ENCODE data around the gene TSFM. TPM values are rescaled to one million over a fixed set of nuclear protein-coding genes. Genes with fewer than 3 reads are reported as not detected.
A peak's percentile ranks its signal among the peaks of the same experiment; 100 is the strongest.
"Not testable (repeated sequence)": the region's sequence is repeated elsewhere in the genome, so short reads cannot be mapped to it uniquely, and the experiment has no call there.

The TSFM gene
- total RNA-seq, 1 donor = 25.5 TPM

- no peak for TF ChIP-seq CTCF (IDR thresholded peaks at IDR 0.05; ENCODE audit: insufficient read depth, low read depth, low read length)
- no peak for DNase-seq (ENCODE audit: low read depth)
- H3K4me3 ChIP-seq (ENCODE audit: low read depth, low read length) = no peak overlapping the region
Measured at GRCh38 chr12:57815177-57816000, 32.8 kb downstream of the TSFM start.

GRCh38 chr12:57816001-57816854 lies 33.6 kb downstream of the TSFM start:
- no peak for TF ChIP-seq CTCF (IDR thresholded peaks at IDR 0.05; ENCODE audit: insufficient read depth, low read depth, low read length)
- no peak overlapping the region for H3K4me3 ChIP-seq (ENCODE audit: low read depth, low read length)
- DNase-seq (ENCODE audit: low read depth) = no peak

GRCh38 chr12:57816855-57817151 lies 34.2 kb downstream of the TSFM start:
- TF ChIP-seq CTCF (IDR thresholded peaks at IDR 0.05; ENCODE audit: insufficient read depth, low read depth, low read length) = no peak
- no peak overlapping the region for H3K4me3 ChIP-seq (ENCODE audit: low read depth, low read length)
- peak; percentile 79 for DNase-seq (ENCODE audit: low read depth)

GRCh38 chr12:57817261-57817989 lies 34.8 kb downstream of the TSFM start:
- no peak for DNase-seq (ENCODE audit: low read depth)
- H3K4me3 ChIP-seq (ENCODE audit: low read depth, low read length) = no peak overlapping the region
- TF ChIP-seq CTCF (IDR thresholded peaks at IDR 0.05; ENCODE audit: insufficient read depth, low read depth, low read length) = no peak

GRCh38 chr12:57817990-57818331 lies 35.4 kb downstream of the TSFM start:
- DNase-seq (ENCODE audit: low read depth); H3K4me3 ChIP-seq (ENCODE audit: low read depth, low read length): not testable (repeated sequence)

- not testable (repeated sequence) for DNase-seq (ENCODE audit: low read depth); H3K4me3 ChIP-seq (ENCODE audit: low read depth, low read length)
Measured at GRCh38 chr12:57820119-57820518, 37.5 kb downstream of the TSFM start.

- not testable (repeated sequence) for DNase-seq (ENCODE audit: low read depth); H3K4me3 ChIP-seq (ENCODE audit: low read depth, low read length)
Measured at GRCh38 chr12:57821015-57821414, 38.4 kb downstream of the TSFM start.

- no peak for TF ChIP-seq CTCF (IDR thresholded peaks at IDR 0.05; ENCODE audit: insufficient read depth, low read depth, low read length)
- no peak for DNase-seq (ENCODE audit: low read depth)
- no peak overlapping the region for H3K4me3 ChIP-seq (ENCODE audit: low read depth, low read length)
Measured at GRCh38 chr12:57821474-57822214, 39.1 kb downstream of the TSFM start.
